Uterus (tissue), 4 donors: ENCODE data around the gene LBH. TPM values are rescaled to one million over a fixed set of nuclear protein-coding genes. Genes with fewer than 3 reads are reported as not detected.
A peak's percentile ranks its signal among the peaks of the same experiment; 100 is the strongest.

ENCODE experiments used
- DNase-seq, 2 donors: peaks; one replicate each; pipeline ENCODE4 v3.0.0-alpha.2; 2019 to 2020
- H3K27ac ChIP-seq, 2 donors: fragments of 200-600 bp; sonication (generic); 1 replicate in 1 of 2; 2 replicates in 1 of 2; pipeline ENCODE4 v1.5.1; 2016 to 2018
- H3K27me3 ChIP-seq, 2 donors: fragments of 200-600 bp; sonication (generic); one replicate each; pipeline ENCODE4 v1.5.1; 2018 to 2019; ENCODE audit warnings: control low read depth in 1 of 2
- H3K36me3 ChIP-seq, 2 donors: fragments of 200-600 bp; sonication (generic); one replicate each; pipeline ENCODE4 v1.5.1; 2019; ENCODE audit warnings: control low read depth in 1 of 2
- H3K4me1 ChIP-seq, 2 donors: fragments of 200-600 bp; sonication (generic); one replicate each; pipeline ENCODE4 v1.5.1; 2018 to 2019; ENCODE audit warnings: control low read depth in 1 of 2
- H3K4me3 ChIP-seq, 2 donors: fragments of 200-600 bp; sonication (generic); 1 replicate in 1 of 2; 2 replicates in 1 of 2; pipeline ENCODE4 v1.5.1; 2018 to 2019; ENCODE audit warnings: mild to moderate bottlenecking in 1 of 2
- H3K9me3 ChIP-seq, 2 donors: fragments of 200-600 bp; sonication (generic); one replicate each; pipeline ENCODE4 v1.5.1; 2019; ENCODE audit warnings: control low read depth in 1 of 2
- POLR2A ChIP-seq, 2 donors: fragments of 450-650 bp; IDR thresholded peaks; one replicate each; pipeline ENCODE4 v1.6.1; 2016; ENCODE audit warnings: antibody characterized with exemption in 2 of 2, mild to moderate bottlenecking in 1 of 2, moderate library complexity in 1 of 2
- intact Hi-C: fragments of 100-400 bp; cut with DNase I; formaldehyde crosslinking; loops from one replicate; pipeline ENCODE4 v1.15.1; 2023; ENCODE audit warnings: low total_unique reads
- total RNA-seq, 4 donors: library from RNA; depleted of rRNA in 3 of 4; stranded (reverse); fragments of >200 nt in 3 of 4; gene quantifications; one replicate each; pipeline versions ENCODE4 v1.1.0 to v1.2.4, GENCODE V29; 2014 to 2023
- TF ChIP-seq, protein P1 (sequence below), 4 experiments: fragments of 200-600 bp in 2 of 4; fragments of 450-650 bp in 2 of 4; sonication (generic) in 2 of 4; IDR thresholded peaks; one replicate each; pipeline ENCODE4 v1.5.1; 2016 to 2019; ENCODE audit warnings: antibody characterized with exemption in 4 of 4, mild to moderate bottlenecking in 2 of 4, moderate library complexity in 1 of 4
- donor health status: DM: yes; HTN: yes; CAD: no.

LBH gene
- total RNA-seq, 4 donors from 2014 or later = 30.7 to 94.3 (median 64.5) TPM

DNA sequence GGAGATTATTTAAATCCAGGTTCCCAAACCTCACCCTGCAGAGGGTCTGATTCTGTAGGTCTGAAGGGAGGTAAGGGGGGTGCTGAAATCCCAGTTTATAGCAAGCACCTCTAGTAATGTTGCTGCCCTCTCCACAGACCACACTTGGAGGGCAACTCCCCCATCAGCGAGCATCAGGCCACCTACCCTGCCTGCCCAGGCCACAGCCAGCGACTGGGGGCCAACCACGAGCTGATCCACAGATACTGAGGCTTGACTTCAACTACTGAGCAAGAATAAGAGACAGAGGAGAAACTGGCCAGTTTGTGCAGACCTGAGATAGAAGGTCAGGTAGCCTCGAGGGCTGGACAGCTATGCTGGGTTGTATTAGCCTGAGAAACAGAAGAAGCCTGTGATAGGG is 36.3 kb upstream of the LBH start:
- Histone ChIP-seq H3K9me3 (no peaks in the 10 kb centered on the region), H3K36me3 (no peaks in the 10 kb centered on the region), H3K27me3 (no peaks in the 10 kb centered on the region), H3K4me3 (no peak overlapping the region), H3K4me1 (no peaks in the 10 kb centered on the region), H3K27ac (no peak overlapping the region)
- DNase-seq = no peak
- no peak for TF ChIP-seq POLR2A (IDR thresholded peaks at IDR 0.05)
- TF ChIP-seq, protein P1, sequence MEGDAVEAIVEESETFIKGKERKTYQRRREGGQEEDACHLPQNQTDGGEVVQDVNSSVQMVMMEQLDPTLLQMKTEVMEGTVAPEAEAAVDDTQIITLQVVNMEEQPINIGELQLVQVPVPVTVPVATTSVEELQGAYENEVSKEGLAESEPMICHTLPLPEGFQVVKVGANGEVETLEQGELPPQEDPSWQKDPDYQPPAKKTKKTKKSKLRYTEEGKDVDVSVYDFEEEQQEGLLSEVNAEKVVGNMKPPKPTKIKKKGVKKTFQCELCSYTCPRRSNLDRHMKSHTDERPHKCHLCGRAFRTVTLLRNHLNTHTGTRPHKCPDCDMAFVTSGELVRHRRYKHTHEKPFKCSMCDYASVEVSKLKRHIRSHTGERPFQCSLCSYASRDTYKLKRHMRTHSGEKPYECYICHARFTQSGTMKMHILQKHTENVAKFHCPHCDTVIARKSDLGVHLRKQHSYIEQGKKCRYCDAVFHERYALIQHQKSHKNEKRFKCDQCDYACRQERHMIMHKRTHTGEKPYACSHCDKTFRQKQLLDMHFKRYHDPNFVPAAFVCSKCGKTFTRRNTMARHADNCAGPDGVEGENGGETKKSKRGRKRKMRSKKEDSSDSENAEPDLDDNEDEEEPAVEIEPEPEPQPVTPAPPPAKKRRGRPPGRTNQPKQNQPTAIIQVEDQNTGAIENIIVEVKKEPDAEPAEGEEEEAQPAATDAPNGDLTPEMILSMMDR (IDR thresholded peaks at IDR 0.05) = no peak
- intact Hi-C loops = no loop called here

- intact Hi-C loops = no loop called here
- H3K27ac ChIP-seq = no peak overlapping the region
- no peak for DNase-seq
- H3K27me3 ChIP-seq = no peaks in the 10 kb centered on the region
- H3K36me3 ChIP-seq = no peaks in the 10 kb centered on the region
- H3K4me3 ChIP-seq = no peak overlapping the region
- peaks cover 0 to 4% of the 10 kb centered on the region in 2 donors for H3K4me1 ChIP-seq
- H3K9me3 ChIP-seq = no peaks in the 10 kb centered on the region
- TF ChIP-seq POLR2A (IDR thresholded peaks at IDR 0.05) = no peak
Observed at GRCh38 chr2:30197570-30198192, 33.7 kb upstream of the LBH start.

GRCh38 chr2:30201990-30202389 is 29.3 kb upstream of the LBH start:
- no peaks in the 10 kb centered on the region for H3K27me3 ChIP-seq
- H3K4me1 ChIP-seq = peaks cover 0 to 4% of the 10 kb centered on the region in 2 donors
- H3K9me3 ChIP-seq = no peaks in the 10 kb centered on the region
- no peaks in the 10 kb centered on the region for H3K36me3 ChIP-seq
- no peak overlapping the region for H3K4me3 ChIP-seq
- TF ChIP-seq, protein P1 (IDR thresholded peaks at IDR 0.05) = no peak
- no peak for TF ChIP-seq POLR2A (IDR thresholded peaks at IDR 0.05)
- intact Hi-C loops = no loop called here
- peak overlapping the region in 1 of 2 donors; percentile 42 for H3K27ac ChIP-seq
- DNase-seq = peak; percentile 63 to 78

DNA sequence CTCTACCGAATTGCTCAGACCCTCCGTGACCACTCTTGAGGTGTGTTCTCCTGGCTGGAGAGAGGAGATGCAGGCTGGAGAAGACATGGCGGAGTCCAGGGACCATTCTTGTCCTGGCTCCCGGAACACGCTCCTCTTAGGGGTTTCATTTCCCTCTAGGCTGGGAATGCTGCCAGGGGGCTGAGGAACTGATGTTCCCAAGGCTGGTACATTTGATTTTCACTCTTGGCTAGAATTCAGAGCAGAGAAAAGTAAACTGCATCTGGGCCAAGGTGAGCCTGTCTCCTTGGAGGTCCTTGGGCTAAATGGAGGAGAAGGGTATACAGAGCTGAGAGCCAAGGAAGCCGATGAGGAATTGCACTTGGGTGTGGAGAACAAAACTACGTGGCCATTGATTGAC is 28.2 kb upstream of the LBH start:
- H3K36me3 ChIP-seq = no peaks in the 10 kb centered on the region
- no peaks in the 10 kb centered on the region for H3K27me3 ChIP-seq
- H3K4me1 ChIP-seq = peaks cover 0 to 4% of the 10 kb centered on the region in 2 donors
- no peak overlapping the region for H3K27ac ChIP-seq
- intact Hi-C loops = no loop called here
- TF ChIP-seq POLR2A (IDR thresholded peaks at IDR 0.05) = no peak
- TF ChIP-seq, protein P1 (IDR thresholded peaks at IDR 0.05) = no peak
- no peak for DNase-seq
- no peaks in the 10 kb centered on the region for H3K9me3 ChIP-seq
- H3K4me3 ChIP-seq = no peak overlapping the region

- H3K4me3 ChIP-seq = no peak overlapping the region
- DNase-seq = no peak
- no peaks in the 10 kb centered on the region for H3K9me3 ChIP-seq
- no peaks in the 10 kb centered on the region for H3K36me3 ChIP-seq
- no peaks in the 10 kb centered on the region for H3K27me3 ChIP-seq
- intact Hi-C loops = no loop called here
- H3K27ac ChIP-seq = no peak overlapping the region
- H3K4me1 ChIP-seq = peaks cover 0 to 4% of the 10 kb centered on the region in 2 donors
- TF ChIP-seq POLR2A (IDR thresholded peaks at IDR 0.05) = no peak
- TF ChIP-seq, protein P1 (IDR thresholded peaks at IDR 0.05) = no peak
Observed at GRCh38 chr2:30204281-30204680, 27.1 kb upstream of the LBH start.
